Colon (tissue), 2 donors: ENCODE measurements around the gene PRKCA.
"Not testable (repeated sequence)": the region's sequence is repeated elsewhere in the genome, so short reads cannot be mapped to it uniquely, and the experiment has no call there.

ENCODE experiments used
- FAIRE-seq: peaks from 2 replicates; lab custom pipeline; 2012; peaks lifted over from hg19 to GRCh38; lab: Jason Lieb, UNC
- donor health status: control.
- donor health status: control.

PRKCA gene

DNA sequence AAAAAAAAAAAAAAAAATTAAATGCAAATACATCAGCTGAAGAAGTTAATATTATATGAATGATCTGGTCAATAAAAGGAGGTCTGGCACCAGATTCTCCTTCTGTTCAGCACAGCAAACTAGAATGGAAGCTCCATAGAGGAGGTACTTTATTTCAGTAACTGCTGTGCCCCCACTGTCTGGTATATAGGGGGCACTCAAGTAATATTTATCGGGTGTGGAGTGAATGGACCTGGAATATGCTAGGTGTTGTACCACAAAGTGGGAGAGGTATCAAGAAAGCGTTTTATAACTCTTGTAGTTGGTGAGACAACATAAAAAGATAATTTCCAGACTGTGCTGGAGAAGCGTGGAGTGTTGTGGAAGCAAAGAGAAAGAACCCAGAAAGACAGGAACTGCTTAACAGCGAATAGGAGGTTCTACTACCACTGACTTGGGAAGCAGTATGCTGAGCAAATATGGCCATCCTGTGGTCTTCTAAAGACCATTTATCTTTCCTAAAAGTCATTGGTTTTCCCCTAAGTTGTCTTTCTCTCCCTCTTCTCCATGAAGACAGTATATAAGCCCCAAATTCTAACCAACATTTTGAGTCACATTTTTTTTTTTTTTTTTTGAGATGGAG is 12.2 kb upstream of the PRKCA start:
- FAIRE-seq: no peak

DNA sequence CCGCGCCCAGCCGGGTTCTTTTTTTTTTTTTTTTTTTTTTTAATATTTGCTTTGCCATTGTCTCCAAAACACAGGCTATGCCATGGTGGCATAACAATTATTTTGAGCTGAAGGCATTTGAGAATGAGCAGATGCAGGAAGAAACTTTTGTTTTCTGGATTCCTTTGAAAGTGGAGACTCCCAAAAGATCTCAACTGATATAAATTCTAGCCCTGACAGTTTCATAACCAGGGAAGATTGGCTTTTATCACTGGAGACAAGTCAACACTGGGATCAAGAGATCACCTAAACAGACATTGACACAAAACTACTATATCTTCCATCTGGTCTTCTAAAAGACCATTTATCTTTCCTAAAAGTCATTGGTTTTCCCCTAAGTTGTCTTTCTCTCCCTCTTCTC is 10.1 kb upstream of the PRKCA start:
- FAIRE-seq: no peak

DNA sequence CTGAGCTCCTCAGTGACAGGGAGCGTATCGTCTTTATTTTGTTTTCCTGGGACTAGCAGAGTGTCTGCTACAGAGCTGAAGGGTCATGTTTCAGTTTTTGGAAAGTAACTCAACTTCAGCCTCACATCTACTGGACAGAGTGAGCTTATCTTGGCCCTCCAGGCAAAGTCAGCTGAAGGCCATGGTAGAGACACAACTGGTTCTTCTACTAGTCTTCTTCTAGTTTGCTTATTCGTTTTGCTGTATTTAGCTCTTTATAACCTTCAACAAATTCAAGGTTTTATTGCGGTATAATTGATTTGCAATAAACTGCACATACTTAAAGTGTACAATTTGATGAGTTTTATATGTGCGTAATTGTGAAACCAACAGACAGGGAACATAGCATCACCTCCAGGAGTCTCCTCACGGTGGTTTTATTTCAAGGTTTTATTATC is 6.1 kb upstream of the PRKCA start:
- no peak for FAIRE-seq

DNA sequence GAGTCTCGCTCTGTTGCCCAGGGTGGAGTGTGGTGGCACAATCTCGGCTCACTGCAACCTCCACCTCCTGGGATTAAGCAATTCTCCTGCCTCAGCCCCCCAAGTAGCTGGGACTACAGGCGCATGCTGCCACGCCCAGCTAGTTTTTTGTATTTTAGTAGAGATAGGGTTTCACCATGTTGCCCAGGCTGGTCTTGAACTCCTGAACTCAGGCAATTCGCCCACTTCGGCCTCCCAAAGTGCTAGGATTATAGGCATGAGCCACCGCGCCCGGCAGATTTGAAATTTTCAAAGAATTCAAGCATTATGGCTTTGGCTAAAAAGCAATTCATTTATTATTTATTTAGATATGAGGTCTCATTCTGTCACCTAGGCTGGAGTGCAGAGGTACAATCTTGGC is 5.0 kb upstream of the PRKCA start:
- FAIRE-seq: not testable (repeated sequence)

DNA sequence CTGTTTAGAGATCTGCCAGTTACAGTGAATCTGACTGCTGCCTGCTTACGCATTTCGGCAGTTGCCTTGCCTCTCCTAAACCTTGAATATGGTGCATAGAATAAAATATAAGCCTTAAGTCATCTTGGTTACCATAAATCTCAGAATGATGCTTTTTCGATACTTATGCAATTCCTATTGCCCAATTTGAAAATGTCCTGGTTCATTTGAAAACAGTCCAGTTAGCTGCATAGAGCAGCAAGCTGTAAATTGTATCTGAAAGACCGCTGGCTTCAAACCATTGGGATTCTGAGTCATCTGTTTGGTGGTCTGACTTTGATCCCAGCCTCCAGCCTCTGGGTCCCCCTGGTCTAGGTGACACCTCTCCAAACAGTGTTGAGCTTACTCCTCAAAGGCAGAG is 2.7 kb upstream of the PRKCA start:
- no peak for FAIRE-seq

DNA sequence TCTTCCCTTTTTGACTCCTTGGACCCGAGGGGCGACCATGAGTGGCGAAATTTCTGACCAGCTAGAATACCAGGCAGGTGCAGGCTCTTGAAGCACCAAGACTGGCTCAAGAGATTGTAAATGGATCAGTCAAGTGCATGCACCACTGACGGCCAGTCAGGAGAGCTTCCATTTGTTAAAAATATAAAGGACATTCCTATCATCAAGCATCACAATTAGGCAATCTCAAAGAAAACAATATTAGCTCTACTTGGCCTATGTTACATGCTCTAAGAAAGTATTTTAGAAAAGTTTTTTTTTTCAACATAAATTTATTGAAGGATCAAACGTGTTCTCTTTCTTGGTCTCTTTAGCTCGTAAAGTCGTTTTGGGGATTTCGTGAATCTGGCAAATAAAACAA is 1.5 kb upstream of the PRKCA start:
- FAIRE-seq: no peak

DNA sequence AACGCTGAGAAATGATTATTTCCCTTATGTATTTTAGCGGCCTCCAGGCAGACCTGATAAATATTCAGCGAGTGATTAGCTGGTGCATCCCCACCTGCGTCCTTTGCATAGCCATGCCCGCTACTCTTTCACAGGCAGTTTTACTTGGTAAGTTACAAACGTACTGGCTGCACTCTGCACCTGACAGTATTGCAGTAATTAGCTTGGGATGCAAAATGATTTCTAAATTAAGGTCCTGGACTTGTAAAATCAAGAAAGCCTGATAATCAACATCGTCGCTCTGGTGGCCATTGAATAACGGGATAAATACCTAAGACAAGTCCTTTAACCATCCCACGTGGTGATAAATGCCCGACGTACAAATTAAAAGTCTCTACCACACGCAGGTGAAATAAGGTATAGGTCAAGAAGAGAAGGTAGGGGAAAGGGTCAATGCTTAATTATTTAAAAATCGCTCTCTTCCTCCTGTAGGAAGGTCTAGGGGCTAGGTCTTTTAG is 998 bp upstream of the PRKCA start:
- FAIRE-seq: no peak

DNA sequence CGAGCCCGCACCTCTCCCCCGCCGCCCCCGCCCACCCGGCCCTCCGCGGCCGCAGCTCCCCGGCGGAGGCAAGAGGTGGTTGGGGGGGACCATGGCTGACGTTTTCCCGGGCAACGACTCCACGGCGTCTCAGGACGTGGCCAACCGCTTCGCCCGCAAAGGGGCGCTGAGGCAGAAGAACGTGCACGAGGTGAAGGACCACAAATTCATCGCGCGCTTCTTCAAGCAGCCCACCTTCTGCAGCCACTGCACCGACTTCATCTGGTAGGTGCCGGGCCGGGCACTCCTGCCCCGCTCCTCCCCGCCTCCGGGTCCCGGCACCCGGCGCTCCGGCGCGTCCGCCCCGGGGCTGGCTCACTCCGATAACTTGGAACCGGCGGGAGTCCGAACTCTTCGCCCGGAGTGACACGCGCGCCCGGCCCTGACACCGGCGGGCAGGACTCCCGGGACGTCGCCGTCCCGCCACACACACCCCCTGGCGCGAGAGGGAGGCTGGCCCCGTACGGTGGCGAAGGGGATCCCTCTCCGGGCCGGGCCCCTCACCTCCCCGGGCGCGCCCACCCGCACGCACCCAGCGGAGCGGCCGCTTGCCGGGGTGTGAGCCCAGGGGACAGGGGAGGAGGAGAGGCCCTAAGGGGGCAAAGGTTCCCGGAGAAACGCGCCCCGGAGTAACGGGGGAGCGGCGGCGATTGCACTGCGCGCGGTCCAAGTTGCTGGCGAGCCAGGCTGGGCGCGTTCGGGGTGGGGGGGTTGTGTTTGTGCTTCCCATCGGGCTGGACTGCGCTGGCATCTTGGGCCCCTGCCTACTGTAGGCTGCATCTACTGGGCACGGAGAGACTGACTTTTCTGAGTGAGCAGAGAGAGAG is 581 bp downstream of the PRKCA start:
- FAIRE-seq: no peak

DNA sequence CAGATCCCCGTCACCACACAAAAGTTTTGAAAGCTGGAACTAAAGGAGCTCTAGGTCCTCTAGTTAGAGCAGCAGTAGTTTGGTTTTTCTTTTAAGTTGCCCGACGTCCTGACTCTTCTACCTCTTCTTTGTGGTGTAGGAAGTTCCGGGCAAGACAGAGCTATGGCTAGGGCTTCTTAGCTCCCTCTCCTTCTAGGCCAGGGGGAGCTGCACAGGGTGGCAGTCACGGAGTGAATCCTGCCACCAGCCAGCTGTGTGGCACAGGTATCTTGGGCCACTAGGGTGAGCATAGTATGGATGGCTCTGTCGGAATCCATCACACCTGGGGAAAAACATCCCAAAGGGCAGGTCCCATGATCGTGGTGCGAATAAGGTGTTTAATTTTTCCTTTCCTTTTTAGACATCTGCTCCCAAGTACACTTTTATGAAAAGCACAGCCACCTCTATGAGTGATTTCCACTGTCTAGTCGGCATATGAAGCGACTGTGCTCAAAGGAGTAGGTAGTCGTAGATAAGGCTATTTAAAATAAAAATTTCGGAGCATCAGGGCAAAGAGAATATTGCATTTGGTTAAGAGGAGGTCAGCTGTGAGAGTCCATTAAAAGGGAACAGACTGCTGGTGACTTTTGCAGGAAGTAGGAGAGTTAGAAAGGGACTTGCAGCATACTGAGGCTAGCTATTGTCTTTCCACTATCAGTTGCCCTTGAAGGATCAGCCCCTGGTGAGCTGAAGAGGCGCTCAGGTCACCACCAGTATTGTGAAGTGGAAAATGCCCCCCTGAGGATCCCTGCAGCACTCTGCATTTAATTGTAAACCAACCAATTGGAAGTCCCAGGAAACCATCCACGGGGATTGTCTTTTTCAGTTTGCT is 2.1 kb downstream of the PRKCA start:
- FAIRE-seq: no peak

DNA sequence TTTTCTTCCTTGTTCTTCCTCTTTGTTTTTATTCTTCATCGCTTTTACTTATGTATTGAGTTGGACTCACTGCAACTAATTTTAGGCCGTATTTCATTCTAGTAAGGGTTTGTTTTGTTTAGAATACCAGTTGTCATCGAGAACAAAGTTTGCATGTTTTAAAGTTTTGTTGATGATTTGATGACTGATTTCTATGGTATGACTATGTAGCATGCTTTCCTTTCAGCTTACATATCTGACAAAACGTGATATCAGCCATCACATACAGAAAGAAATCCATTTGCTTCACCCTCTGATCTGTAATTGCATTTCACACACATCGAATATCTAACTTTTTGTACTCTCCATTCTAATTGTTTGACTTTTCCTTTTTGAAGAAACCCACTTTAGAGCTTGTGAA is 4.0 kb downstream of the PRKCA start:
- no peak for FAIRE-seq

DNA sequence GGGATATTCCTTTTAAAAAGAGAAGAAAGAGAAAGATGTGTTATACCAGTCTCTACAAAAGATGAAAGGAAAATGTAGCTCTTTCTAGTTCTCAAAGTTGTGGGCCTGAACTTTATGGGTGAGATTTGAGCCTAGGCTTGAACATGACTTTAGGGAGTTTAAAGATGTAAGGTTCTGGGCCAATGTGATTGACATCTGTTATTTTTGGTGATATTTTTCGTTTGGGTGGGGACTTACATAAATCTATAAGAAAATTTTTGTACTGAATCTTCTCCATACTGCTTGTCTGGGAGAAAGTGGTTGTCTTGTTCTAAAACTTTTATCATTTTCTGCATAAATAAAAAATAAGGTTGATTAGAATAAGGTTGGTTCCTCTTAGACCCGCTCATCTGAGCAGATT is 4.8 kb downstream of the PRKCA start:
- no peak for FAIRE-seq

DNA sequence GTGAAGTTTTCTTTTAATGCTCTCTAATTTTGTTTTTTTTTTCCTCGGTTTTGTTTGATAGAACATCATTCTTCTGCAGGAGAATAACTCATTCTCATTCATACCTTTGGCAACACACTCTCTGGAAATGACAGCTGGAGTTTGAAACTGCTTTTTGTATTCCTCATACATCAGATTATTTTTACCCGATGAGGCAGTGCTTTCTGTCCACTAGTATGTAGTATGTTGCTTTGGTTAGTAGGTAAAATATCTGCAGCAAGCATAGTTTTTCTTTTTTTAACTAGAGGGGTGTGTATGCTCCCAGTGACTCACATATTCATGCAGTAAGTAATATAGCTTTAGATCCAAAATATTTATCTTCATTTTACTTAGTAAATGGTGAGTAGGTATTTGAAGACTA is 6.4 kb downstream of the PRKCA start:
- no peak for FAIRE-seq

DNA sequence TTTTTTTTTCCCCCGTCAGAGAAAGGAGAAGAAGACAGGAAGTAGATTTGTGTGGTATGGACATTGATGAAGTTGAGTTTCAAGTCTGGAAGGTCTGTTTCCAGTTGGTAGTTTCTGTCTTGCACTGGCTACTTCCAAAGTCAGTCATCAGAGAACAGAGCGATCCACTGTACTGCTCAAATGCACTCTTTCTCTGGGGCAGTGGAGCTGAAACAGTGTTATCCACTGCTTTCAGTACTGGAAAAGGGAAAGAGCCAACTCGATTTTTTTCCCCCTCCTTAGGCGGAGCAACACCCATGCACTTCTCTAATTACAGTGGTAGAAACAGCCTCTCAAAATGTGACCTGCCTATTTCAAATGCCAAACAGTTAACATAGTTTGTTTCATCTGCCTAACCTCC is 7.4 kb downstream of the PRKCA start:
- FAIRE-seq: no peak

DNA sequence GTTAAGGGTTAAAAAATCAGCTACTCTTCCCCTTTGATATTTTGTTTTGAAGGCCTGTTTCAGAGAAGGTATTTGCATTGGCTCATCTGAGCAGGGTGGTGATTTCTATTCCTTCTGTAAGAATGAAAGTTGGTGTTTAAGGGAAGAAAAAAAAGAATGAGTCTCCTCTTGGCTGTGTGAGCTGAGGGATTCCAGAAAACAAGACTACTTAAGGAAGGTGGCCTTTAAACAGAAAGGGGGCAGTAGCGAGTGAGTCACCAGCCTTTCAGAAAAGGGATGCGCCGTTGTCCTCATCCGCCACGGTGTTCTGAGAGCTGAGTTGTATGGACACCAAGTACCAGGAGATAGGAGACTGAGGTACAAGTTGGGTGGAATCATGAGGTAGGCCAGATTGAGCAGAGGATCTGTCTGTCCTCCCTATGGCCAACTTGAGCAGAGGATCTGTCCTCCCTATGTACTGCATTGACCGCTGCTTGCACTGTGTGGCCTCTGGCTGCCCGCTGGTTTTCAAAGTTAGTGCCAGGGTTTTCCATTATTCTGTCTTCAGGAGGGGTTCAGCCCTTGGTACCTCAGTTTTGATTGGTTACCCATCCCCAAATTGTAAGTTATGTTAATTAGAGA is 8.2 kb downstream of the PRKCA start:
- FAIRE-seq: no peak

DNA sequence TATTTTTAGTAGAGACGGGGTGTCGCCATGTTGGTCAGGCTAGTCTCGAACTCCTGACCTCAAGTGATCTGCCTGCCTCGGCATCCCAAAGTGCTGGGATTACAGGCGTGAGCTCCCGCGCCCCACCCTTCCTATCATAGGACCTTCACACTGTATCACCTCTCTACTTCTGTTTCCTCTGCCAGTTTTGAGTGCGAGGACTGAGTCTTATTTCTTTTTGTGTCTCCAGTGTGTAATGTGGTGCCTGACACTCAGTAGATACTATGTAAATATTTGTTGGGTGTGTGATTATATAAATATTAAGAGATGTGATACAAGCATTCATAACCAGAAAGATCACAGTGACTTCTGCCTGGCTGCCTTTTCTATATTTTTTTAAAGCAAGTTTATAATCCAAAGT is 10.5 kb downstream of the PRKCA start:
- no peak for FAIRE-seq

DNA sequence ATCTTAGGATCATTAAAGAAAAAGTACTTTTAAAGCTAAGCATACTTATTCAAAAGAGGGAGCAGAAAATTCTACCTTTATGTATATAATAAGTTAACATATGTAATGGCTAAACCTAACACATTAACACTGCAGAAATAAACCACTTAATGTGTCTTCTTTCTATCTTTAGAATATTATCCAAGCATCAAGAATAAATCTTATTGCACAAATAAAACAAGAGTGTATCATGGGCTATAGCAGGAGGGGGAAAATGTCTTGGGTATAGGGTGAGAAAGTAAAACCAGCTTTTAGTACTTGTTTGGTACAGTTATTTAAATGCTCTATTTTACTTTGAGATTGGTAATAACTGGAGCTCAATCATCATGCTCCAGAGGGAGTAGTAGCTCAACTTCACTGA is 10.9 kb downstream of the PRKCA start:
- no peak for FAIRE-seq

DNA sequence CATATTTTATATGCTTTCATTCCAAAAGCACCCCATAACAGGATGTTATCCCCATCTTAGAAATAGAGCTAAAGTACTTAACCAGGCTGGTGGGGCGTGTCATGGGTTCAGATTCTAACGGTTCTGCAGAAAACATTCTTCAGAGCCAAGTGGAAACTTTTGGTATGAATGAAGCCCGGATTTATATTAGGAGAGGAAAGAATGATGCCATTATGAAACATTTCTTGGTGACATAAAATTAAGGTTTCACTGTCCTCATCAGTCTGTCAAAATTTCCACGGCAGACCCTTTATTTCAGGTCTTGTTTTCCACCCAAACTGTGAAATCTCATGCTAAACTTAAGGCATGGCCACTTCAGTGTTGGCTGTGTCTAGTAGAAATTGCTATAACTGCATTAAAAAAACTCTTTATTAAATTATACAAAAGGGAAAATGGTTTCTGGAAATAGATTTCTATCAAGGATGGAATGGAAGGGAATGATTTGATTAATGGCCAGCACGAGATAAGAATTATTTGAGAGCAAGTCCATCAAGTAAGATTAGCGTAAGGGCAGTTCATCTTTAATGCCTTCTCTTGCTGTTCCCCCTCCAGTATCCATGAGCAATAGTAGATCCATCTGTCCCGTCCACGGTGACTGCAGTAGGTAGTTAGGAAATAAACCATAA is 11.7 kb downstream of the PRKCA start:
- FAIRE-seq: no peak

DNA sequence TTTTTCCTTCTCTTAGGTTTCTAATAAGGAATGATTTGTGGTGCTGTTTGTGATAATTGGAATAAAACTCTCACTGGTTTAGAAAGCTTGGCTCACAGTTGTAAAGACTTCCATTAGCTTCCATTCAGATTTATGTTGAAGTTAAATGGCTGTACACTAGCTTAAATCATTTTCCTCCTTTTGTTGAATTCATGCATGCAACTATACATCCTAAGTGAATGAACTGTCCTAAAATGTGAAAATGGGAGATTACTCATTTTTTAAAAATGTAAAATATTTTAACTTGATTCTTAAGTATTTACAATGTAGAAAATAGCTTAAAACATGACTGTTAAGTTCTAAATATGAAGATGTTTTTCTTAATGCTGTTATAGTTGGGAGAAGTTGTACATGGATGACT is 15.2 kb downstream of the PRKCA start:
- no peak for FAIRE-seq

DNA sequence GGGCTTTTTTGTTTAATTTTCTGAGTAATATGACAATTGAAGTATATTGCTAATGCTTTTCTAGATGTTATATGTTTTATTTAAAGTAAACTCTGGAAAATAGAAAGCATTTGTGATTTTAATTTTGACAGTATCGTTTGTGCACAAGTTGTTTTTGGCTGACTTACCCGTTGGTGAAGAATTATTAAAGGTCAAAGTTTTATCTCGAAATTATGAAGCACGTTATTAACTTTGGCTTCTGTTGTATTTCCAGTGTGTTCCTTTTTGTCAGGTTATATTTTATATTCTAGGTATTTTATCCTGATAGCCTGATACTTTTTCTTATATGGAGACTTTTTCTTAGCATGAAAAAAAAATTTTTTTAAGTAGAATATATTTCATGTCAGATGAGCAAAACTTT is 16.8 kb downstream of the PRKCA start:
- FAIRE-seq: no peak

DNA sequence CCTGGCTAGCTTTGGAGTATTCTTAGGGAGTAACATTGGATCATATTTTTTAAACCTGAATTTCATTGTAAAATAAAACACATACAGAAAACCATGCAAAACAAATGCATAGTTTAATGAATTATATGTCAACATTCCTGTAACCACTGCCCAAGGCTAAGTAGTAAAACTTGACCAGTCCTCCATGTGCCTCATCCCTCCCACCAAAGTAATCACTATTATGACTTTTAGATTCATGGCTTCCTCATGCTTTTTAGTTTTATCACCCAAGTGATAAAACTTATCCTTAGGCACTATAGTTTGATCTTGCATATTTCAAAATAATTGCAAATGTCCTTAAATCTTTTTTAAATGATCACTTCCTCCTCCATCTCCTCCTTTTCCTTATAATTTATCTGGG is 20.4 kb downstream of the PRKCA start:
- no peak for FAIRE-seq

DNA sequence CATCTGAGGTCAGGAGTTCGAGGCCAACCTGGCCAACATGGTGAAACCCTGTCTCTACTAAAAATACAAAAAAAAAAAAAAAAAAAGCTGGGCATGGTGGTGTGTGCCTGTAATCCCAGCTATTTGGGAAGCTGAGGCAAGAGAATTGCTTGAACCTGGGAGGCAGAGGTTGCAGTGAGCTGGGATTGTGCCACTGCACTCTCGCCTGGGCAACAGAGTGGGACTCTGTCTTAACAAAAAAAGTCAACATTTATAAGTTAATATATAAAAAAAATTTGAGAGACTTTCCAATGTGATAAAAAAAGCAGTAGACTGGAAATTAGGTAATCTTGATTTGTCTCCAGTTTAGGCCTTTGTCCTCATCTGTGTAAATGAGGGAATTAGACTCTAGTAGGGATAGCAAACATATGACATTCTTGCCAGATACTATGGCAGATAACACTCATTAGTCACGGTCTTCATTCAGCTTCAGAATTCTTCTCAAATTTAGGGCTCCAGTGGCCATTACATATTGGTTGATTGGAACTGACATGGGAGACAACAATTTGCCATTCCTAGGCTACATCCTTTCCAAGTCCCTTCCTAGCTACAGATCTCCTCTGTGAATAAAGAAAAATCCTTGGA is 22.1 kb downstream of the PRKCA start:
- FAIRE-seq: not testable (repeated sequence)
